NCI-H2081 (cell line): ENCODE measurements around the gene MYOT.
"Not testable (repeated sequence)": the region's sequence is repeated elsewhere in the genome, so short reads cannot be mapped to it uniquely, and the experiment has no call there.

Experiments used
- DNase-seq, 2 experiments: peaks; one replicate each; lab custom pipeline; 2025; lab: John Stamatoyannopoulos, UW

Gene MYOT

GRCh38 chr5:137867664-137868063 lies at the start of gene MYOT:
TSS of gene MYOT (plus strand) at chr5:137867860. CDS start at chr5:137870652, 2,792 bp downstream.
- no peak for DNase-seq

DNA sequence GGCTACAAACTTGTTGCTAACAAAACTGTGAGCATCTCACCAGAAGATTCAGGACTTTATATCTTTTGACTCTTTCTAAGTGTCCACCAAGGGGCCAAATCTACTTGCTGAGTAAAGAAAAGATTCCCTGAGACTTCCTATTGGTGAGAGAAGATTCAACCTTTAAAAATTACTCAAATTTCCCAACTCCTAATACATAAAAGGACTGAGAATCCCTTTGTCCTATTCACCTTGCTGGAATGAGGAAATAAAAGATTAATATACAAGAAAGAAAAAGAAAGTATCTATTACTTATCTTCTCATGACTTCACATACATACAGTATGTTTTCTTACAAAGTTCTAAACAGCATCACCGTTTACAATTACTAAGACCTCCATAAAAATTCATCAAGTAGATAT lies 47.9 kb upstream of the MYOT start:
- DNase-seq = no peak

GRCh38 chr5:137822158-137822764 lies 45.4 kb upstream of the MYOT start:
- DNase-seq = no peak

DNA sequence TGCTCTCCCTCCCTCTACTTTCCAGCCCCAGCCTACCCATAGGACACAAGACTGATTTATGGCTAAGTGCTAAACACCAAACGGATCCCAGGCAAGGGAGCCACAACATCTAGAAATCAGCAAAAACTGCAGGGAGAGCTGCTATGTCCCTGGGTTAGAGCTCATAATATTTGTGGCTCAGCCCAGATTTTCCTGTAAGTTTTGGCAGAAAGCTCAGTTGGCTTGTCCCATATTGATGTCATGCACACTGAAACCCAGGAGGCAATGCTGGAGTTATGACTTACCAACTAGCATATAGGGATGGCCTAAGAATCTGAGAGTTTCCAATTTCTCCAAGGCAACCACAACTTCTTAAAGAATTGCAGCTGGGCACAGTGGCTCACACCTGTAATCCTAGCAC lies 44.7 kb upstream of the MYOT start:
- no peak for DNase-seq

- no peak for DNase-seq
These were observed 42.5 kb upstream of the MYOT start for GRCh38 chr5:137825165-137825564.

DNA sequence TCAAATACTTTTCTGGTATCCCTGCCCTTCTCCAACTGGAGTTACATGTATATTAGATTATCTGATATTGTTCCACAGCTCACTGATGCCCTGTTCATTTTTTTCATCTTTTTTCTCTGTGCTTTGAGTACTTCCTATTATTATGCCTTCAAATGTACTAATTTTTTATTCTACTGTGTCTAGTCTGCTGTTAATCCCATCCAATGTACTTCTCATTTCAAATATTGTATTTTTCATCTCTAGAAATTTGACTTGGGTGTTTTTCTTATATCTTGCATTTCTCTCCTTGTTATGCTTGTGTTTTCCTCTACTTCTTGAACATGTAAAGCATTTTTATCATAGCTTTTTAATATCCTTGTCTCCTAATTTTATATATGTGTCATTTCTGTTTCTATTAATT lies 41.6 kb upstream of the MYOT start:
- no peak for DNase-seq

GRCh38 chr5:137828180-137828579 lies 39.5 kb upstream of the MYOT start:
- no peak for DNase-seq

- no peak for DNase-seq
These were observed 39.0 kb upstream of the MYOT start for GRCh38 chr5:137828664-137829063.

DNA sequence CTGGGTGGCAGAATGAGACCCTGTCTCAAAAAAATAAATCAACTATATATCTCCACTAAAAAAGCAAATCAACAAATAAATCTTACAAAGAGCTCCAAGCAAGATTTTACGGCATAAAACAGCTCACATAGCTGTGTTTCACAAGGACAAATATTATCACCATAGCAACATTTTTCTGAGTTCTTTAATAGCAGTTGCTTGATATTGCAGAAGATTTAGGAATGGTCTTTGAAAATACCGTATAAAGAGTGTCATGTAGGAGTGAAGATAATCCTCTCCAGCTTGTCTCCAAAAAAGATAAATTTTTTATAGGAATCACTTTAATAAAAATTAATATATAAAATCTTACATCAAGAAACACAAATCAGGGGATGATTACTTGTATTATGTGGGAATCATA lies 36.6 kb upstream of the MYOT start:
- no peak for DNase-seq

DNA sequence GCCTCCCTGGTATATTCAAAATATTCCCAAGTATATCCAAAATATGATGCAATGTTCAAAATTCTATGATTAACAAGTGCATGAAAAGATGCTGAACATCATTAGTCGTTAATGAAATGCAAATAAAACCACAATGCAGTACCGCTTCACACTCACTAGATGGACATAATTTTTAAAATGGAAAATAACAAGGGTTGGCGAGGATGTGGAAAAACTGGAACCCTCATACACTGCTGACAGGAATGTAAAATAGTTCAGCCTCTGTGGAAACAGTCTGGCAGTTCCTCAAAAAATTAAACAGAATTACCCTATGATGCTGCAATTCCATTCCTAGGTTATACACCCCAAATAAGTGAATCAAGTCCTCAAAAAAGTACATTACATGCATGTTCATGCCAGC lies 36.1 kb upstream of the MYOT start:
- DNase-seq = no peak

- no peak for DNase-seq
These were observed 35.2 kb upstream of the MYOT start for GRCh38 chr5:137832416-137832815.

GRCh38 chr5:137833463-137833862 lies 34.2 kb upstream of the MYOT start:
- no peak for DNase-seq

GRCh38 chr5:137834498-137835049 lies 33.1 kb upstream of the MYOT start:
- DNase-seq = no peak

DNA sequence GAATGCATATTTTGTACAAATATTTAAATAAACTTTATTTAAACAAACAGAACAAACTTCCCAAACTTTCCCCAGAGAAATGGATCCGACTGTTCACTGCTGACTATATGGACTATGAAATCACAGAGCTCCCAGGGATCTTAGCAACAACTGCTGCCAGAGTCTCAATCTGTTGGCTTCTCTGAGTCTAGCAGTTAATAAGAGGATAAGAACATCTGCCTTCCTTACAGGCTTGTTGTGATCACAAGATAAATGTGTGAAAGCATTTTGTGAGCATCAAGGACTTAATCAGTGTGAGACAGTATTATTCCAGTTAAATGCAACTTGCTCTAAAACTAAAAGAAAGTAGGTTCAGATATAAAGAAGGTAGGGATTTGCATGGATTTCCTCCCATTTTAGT lies 31.4 kb upstream of the MYOT start:
- DNase-seq = no peak

DNA sequence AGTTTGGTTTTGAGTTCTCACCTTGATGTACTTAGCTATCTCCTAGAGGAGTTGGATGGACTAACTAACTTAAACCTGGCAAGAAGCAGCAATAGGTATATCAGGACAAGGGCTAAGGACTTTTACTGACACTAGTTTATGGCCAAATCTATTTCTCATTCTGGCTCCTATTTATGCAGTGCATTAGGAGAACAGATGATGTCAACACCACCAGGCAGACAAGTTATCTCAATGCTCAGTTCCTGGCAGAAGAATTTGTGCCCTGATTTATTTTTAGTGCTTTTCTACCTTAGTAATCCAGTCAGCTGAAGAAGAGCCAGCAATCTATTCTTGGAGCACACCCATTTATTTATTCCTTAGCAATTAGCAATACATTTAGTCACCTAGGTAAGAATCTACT lies 30.7 kb upstream of the MYOT start:
- DNase-seq = no peak

DNA sequence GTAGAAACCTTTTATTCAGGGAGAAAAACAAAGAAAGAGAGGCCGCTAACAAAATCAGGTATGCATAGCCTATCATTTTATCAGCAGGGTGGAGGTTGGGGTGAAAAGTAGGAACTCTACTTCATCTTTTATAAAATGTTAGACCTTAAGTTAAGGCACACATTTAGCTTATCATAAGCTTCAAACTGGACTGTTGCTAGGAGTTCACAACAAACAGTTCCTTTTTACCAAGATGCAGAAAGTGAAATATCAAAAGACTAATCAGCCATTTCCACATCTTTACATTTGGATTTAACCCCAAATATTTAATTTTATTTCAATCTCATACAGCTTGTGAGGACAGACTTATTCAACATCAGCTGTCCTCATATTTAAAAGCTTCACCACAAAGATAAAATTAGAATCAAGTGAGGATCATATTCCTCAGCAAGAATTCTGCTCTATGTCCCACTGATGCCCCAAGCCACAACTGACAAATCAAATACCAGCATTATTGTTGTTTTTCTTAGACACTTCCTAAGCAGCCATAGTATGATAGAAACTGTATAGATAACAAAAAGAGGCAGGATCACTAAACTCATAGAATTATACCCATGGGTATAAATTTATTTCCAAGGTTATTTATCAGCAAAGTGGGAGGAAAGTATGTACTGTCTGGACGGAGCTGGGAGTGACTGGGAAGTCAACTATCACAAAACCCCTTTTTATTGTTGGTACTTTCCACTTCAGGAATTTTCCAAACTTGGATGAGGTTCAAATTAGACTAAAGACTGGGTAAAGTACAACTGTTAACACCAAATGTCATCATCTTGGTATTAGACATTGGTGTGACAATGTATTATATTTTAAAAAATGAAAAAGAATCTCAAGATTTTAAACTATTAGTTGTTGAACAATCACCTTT lies 29.9 kb upstream of the MYOT start:
- no peak for DNase-seq

GRCh38 chr5:137838976-137839375 lies 28.7 kb upstream of the MYOT start:
- DNase-seq = no peak

GRCh38 chr5:137842296-137842695 lies 25.4 kb upstream of the MYOT start:
- no peak for DNase-seq

- no peak for DNase-seq
These were observed 23.9 kb upstream of the MYOT start for GRCh38 chr5:137843676-137844299.

DNA sequence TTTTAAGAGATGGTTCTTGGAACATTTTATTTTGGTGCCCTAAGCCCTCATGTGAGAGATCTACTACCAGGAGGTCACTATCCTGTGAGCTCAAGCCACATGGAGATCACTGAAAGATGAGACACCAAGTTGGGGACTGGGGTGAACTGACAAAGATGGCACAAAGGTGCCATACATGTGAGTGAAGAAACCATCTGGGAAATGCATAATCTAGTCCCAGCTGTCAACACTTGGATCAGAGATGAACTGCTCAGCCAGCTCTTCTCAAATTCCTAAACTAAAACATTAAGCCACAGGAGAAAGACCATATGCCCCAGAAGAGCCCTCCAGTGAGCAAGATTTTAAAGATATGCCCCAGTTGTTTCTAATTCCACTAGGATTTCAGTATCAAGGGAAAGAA lies 22.2 kb upstream of the MYOT start:
- DNase-seq = no peak

DNA sequence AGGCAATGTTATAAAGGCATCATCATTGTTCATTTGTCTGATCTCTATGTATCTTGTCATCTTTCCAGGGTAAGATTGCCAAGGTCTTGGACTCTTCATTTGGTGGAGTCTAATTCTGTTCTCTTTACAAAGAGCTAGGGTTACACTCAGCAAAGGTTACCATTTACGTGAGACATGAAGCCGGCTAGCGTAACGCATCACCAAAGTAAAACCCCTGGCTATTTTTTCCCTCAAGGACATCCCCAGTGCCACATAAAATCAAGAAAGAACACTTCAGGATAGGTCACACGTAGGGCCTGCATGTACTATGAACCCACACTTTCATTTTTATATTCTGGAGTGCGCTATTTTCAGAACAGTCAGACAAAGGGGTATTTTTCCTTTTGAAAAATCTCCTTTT lies 20.0 kb upstream of the MYOT start:
- DNase-seq = no peak

DNA sequence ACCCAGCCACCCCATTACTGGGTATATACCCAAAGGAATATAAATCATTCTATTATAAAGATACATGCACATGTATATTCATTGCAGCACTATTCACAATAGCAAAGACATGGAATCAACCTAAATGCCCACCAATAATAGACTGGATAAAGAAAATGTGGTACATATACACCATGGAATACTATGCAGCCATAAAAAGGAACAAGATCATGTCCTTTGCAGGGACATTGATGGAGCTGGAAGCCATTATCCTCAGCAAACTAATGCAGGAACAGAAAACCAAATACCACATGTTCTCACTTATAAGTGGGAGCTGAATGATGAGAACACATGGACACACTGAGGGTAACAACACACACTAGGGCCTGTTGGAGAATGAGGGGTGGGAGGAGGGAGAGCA lies 14.5 kb upstream of the MYOT start:
- DNase-seq = not testable (repeated sequence)

DNA sequence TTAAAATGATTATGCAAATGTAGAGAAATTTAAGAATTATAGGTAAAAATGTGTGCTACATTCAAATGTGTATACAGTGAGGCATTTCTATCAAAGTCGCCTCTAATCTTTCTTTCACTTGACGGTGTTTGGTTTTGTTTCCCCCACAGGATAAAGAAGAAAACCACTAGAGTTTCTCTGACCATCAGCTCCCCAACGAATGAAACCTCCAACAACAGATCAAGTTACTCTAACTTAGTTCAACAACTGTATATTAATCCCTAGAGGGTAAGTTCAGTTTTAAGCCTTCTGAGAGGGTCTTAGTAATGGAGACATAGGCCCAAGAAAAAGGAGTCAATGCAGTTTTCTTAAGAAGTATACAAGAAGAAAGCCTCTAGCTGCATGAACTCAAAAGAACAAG lies 11.5 kb upstream of the MYOT start:
- DNase-seq = no peak
